A549 (cell line): Measurements from ENCODE around the gene DAO.

Experiments
- BHLHE40 ChIP-seq: IDR thresholded peaks from 2 replicates; pipeline ENCODE4 v1.6.1; 2012; ENCODE audit warnings: low read depth, low read length, inconsistent platforms
- EP300 ChIP-seq, 2 experiments: fragments of >200 bp; sonication (Bioruptor Twin); formaldehyde crosslinking; IDR thresholded peaks; 2 replicates in 1 of 2; 3 replicates in 1 of 2; pipeline ENCODE4 v1.6.1; 2016 to 2017
- ESRRA ChIP-seq: fragments of 150-350 bp; IDR thresholded peaks from 2 replicates; pipeline ENCODE4 v1.6.1; 2014; ENCODE audit warnings: mild to moderate bottlenecking, low read length, borderline replicate concordance
- JUN ChIP-seq, 2 experiments: fragments of >200 bp; sonication (Bioruptor Twin); formaldehyde crosslinking; IDR thresholded peaks; 2 replicates in 1 of 2; 3 replicates in 1 of 2; pipeline ENCODE4 v1.6.1; 2016 to 2017
- MYC ChIP-seq: IDR thresholded peaks from 2 replicates; pipeline ENCODE4 v1.6.1; 2012; ENCODE audit warnings: mild to moderate bottlenecking, inconsistent platforms, low read length, improper control_type of control experiment, borderline replicate concordance
- POLR2A ChIP-seq: IDR thresholded peaks from 2 replicates; pipeline ENCODE4 v1.6.1; 2012; ENCODE audit warnings: mild to moderate bottlenecking, low read length
- ZSCAN20 ChIP-seq: fragments of 250-450 bp; sonication (Bioruptor Pico); IDR thresholded peaks from 2 replicates; pipeline ENCODE4 v1.8.0; 2022; ENCODE audit warnings: mild to moderate bottlenecking, moderate library complexity
- TF ChIP-seq, protein P1 (sequence below): fragments of >200 bp; sonication (Bioruptor Twin); formaldehyde crosslinking; IDR thresholded peaks from 3 replicates; pipeline ENCODE4 v1.5.1; 2016
- TF ChIP-seq, protein P2 (sequence below): fragments of >200 bp; sonication (Bioruptor Twin); formaldehyde crosslinking; IDR thresholded peaks from 3 replicates; pipeline ENCODE4 v1.6.1; 2016
- TF ChIP-seq, protein P3 (sequence below): IDR thresholded peaks from 2 replicates; pipeline ENCODE4 v1.6.1; 2012
- TF ChIP-seq, protein P4 (sequence below): fragments of 200-600 bp; sonication (generic); IDR thresholded peaks from 2 replicates; pipeline ENCODE4 v1.6.1; 2016; ENCODE audit warnings: antibody characterized with exemption, mild to moderate bottlenecking, moderate library complexity
- TF ChIP-seq, protein P5 (sequence below): fragments of 450-650 bp; IDR thresholded peaks from 2 replicates; pipeline ENCODE4 v1.6.1; 2014; ENCODE audit warnings: antibody characterized with exemption

DNA sequence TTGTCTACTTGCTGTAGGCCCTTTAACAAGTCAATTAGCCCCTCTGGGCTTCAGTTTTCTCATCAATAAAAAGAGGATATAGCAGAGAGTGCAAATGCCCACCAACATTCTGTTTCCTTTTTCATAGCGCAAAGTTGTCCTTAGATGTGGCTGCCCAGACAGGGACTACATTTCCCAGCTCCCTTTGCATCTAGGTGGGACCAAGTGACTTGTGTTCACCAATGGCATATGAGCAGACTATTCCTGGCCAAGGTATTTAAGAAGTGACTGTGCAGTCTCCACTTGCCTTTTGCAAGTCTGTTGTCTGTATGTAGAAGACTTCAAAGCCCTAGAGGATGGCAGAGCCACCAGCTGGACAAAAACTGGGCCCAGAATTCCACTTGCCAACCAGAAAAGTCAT, 59.7 kb downstream of the DAO start:
- TF ChIP-seq, protein P1, sequence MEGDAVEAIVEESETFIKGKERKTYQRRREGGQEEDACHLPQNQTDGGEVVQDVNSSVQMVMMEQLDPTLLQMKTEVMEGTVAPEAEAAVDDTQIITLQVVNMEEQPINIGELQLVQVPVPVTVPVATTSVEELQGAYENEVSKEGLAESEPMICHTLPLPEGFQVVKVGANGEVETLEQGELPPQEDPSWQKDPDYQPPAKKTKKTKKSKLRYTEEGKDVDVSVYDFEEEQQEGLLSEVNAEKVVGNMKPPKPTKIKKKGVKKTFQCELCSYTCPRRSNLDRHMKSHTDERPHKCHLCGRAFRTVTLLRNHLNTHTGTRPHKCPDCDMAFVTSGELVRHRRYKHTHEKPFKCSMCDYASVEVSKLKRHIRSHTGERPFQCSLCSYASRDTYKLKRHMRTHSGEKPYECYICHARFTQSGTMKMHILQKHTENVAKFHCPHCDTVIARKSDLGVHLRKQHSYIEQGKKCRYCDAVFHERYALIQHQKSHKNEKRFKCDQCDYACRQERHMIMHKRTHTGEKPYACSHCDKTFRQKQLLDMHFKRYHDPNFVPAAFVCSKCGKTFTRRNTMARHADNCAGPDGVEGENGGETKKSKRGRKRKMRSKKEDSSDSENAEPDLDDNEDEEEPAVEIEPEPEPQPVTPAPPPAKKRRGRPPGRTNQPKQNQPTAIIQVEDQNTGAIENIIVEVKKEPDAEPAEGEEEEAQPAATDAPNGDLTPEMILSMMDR, result no peak
- TF ChIP-seq, protein P2, sequence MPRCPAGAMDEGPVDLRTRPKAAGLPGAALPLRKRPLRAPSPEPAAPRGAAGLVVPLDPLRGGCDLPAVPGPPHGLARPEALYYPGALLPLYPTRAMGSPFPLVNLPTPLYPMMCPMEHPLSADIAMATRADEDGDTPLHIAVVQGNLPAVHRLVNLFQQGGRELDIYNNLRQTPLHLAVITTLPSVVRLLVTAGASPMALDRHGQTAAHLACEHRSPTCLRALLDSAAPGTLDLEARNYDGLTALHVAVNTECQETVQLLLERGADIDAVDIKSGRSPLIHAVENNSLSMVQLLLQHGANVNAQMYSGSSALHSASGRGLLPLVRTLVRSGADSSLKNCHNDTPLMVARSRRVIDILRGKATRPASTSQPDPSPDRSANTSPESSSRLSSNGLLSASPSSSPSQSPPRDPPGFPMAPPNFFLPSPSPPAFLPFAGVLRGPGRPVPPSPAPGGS, result no peak
- TF ChIP-seq ZSCAN20 (CRISPR knock-in tag), result no peak
- no peak for TF ChIP-seq POLR2A
- TF ChIP-seq JUN (IDR thresholded peaks at IDR 0.05), result no peak
- TF ChIP-seq, protein P3, sequence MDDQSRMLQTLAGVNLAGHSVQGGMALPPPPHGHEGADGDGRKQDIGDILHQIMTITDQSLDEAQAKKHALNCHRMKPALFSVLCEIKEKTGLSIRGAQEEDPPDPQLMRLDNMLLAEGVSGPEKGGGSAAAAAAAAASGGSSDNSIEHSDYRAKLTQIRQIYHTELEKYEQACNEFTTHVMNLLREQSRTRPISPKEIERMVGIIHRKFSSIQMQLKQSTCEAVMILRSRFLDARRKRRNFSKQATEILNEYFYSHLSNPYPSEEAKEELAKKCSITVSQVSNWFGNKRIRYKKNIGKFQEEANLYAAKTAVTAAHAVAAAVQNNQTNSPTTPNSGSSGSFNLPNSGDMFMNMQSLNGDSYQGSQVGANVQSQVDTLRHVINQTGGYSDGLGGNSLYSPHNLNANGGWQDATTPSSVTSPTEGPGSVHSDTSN, result no peak
- TF ChIP-seq BHLHE40, result no peak
- TF ChIP-seq ESRRA, result no peak
- TF ChIP-seq, protein P4, sequence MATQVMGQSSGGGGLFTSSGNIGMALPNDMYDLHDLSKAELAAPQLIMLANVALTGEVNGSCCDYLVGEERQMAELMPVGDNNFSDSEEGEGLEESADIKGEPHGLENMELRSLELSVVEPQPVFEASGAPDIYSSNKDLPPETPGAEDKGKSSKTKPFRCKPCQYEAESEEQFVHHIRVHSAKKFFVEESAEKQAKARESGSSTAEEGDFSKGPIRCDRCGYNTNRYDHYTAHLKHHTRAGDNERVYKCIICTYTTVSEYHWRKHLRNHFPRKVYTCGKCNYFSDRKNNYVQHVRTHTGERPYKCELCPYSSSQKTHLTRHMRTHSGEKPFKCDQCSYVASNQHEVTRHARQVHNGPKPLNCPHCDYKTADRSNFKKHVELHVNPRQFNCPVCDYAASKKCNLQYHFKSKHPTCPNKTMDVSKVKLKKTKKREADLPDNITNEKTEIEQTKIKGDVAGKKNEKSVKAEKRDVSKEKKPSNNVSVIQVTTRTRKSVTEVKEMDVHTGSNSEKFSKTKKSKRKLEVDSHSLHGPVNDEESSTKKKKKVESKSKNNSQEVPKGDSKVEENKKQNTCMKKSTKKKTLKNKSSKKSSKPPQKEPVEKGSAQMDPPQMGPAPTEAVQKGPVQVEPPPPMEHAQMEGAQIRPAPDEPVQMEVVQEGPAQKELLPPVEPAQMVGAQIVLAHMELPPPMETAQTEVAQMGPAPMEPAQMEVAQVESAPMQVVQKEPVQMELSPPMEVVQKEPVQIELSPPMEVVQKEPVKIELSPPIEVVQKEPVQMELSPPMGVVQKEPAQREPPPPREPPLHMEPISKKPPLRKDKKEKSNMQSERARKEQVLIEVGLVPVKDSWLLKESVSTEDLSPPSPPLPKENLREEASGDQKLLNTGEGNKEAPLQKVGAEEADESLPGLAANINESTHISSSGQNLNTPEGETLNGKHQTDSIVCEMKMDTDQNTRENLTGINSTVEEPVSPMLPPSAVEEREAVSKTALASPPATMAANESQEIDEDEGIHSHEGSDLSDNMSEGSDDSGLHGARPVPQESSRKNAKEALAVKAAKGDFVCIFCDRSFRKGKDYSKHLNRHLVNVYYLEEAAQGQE, result no peak
- TF ChIP-seq, protein P5, sequence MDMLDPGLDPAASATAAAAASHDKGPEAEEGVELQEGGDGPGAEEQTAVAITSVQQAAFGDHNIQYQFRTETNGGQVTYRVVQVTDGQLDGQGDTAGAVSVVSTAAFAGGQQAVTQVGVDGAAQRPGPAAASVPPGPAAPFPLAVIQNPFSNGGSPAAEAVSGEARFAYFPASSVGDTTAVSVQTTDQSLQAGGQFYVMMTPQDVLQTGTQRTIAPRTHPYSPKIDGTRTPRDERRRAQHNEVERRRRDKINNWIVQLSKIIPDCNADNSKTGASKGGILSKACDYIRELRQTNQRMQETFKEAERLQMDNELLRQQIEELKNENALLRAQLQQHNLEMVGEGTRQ, result no peak
- TF ChIP-seq MYC, result no peak
- TF ChIP-seq EP300 (IDR thresholded peaks at IDR 0.05), result no peak
